Stimulated activated CD4-positive, alpha-beta T cell treated with anti-CD3 and anti-CD28 coated beads, Interleukin-4, amount 100 ng/mL, for 1 hour (primary cell): ENCODE results near the gene CFAP210.
A peak's percentile ranks its signal among the peaks of the same experiment; 100 is the strongest.

Source experiments
- DNase-seq: peaks from one replicate; pipeline ENCODE4 v3.0.0-alpha.2; 2020

The CFAP210 gene

GRCh38 chr2:169694113-169694893, at the start of gene CFAP210, which contains the start of gene PHOSPHO2:
CFAP210 (minus strand) TSS chr2:169694405; CDS start chr2:169694327, 78 bp downstream.
PHOSPHO2 (plus strand) TSS chr2:169694469; CDS start chr2:169700972, 6,503 bp downstream.
- DNase-seq: peak; percentile 99

- no peak for DNase-seq
These were observed 49.3 kb upstream of the CFAP210 start for GRCh38 chr2:169743549-169743948.

GRCh38 chr2:169739351-169739750, 45.1 kb upstream of the CFAP210 start:
- no peak for DNase-seq

GRCh38 chr2:169738566-169739229, 44.5 kb upstream of the CFAP210 start:
- DNase-seq: no peak

- DNase-seq: no peak
These were observed 42.7 kb upstream of the CFAP210 start for GRCh38 chr2:169736902-169737301.

- DNase-seq: no peak
These were observed 41.4 kb upstream of the CFAP210 start for GRCh38 chr2:169735623-169736022.

GRCh38 chr2:169734169-169734847, 40.1 kb upstream of the CFAP210 start:
- DNase-seq: peak; percentile 6

- no peak for DNase-seq
These were observed 38.6 kb upstream of the CFAP210 start for GRCh38 chr2:169732583-169733358.

GRCh38 chr2:169732075-169732474, 37.9 kb upstream of the CFAP210 start:
- DNase-seq: no peak

- DNase-seq: no peak
These were observed 35.0 kb upstream of the CFAP210 start for GRCh38 chr2:169729274-169729605.

- DNase-seq: no peak
These were observed 32.9 kb upstream of the CFAP210 start for GRCh38 chr2:169727065-169727464.

- DNase-seq: no peak
These were observed 26.8 kb upstream of the CFAP210 start for GRCh38 chr2:169721016-169721415.

- DNase-seq: no peak
These were observed 24.8 kb upstream of the CFAP210 start for GRCh38 chr2:169718930-169719504.

- no peak for DNase-seq
These were observed 23.5 kb upstream of the CFAP210 start for GRCh38 chr2:169717691-169718063.

- DNase-seq: no peak
These were observed 22.9 kb upstream of the CFAP210 start for GRCh38 chr2:169716938-169717690.

GRCh38 chr2:169716238-169716886, 22.2 kb upstream of the CFAP210 start:
- no peak for DNase-seq

- DNase-seq: no peak
These were observed 21.4 kb upstream of the CFAP210 start for GRCh38 chr2:169715379-169716237.

GRCh38 chr2:169714699-169715098, 20.5 kb upstream of the CFAP210 start:
- DNase-seq: no peak

GRCh38 chr2:169713331-169713730, 19.1 kb upstream of the CFAP210 start:
- no peak for DNase-seq

- DNase-seq: no peak
These were observed 18.6 kb upstream of the CFAP210 start for GRCh38 chr2:169712791-169713227.
